HG03066 (cell line): Measurements from ENCODE around the gene CIROP.

Source experiments
- ATAC-seq: cut with Tn5 transposase; IDR thresholded peaks from one replicate; pipeline ENCODE4 v1.9.1; 2021; ENCODE audit warnings: low read depth; ENCODE audit not compliant: unreplicated experiment

CIROP gene

DNA sequence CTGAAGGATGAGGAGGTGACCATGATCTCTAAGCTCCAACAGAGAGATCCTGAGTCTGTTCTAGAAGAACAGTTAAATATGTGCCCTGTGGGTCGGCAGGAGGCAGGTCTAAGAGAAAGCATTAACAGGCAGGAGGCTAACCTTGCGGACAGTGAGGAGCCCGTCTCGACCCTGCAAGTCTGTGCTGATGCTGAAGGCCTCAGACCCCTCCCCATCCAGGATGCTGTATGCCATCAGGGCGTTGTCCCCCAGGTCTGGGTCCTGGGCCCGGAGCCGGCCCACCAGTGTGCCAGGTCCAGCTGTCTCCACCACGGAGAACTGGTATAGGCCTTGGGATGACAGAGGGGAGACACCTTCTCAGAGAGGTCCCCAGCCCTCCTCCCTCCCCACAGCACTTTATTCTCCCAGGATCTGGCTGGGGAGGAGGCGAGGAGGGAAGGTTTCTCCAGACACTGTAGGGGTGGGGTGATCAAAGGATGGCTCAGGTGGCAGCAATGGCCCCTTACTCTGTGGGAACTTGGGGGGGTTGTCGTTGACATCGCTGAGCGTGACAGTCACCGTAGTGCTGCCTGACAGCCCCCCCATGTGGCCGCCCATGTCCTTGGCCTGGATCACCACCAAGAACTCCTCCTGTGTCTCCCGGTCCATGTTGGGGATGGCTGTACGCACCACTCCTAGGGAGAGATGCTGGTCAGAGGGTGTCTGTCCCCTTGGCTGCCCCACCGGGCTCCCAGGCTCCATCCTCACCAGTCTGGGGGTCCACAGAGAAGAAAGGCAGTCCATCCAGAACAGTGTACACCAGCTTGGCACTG lies 50.6 kb downstream of the CIROP start:
- ATAC-seq, result no peak

- ATAC-seq, result no peak
Measured at GRCh38 chr14:23053426-23053825, 51.4 kb downstream of the CIROP start.

DNA sequence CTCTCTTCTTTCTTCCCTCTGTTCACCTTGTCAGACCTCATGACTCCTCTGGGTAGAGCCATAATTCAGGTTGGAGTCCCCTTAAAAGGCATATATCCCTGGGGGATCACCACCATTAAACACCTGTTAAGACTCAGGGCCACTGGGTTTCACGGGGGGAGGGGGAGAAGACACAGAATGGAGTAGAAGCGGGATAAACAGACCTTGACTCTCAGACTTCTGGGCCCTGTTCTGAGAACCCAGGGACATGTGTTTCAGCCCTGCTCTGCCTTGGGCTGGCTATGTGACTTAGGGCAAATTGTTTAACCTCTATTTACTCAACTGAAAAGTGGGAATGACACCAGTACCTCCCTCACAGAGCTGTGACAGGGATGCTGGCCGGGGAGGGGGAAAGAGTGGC lies 52.1 kb downstream of the CIROP start:
- no peak for ATAC-seq

DNA sequence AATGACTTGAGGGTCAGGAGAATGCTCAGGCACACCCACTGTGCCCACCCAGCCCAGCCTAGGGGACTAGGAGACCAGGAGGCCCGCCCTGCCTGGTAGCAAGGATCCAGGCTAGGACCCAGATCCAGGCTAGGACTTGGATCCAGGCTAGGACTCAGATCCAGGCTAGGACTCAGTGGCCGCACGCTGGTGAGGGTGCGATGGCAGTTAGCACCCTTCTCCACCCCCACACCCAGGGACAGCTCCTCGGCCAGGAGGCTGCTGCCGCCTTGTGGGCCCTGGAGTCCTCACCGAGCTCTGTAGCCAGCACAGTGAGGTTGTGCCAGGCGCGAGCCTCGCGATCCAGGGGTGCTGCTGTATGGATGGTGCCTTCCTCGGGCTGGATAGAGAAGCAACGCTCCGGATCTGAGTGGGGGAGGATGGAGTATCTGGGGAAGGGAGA lies 52.6 kb downstream of the CIROP start:
- ATAC-seq, result no peak

DNA sequence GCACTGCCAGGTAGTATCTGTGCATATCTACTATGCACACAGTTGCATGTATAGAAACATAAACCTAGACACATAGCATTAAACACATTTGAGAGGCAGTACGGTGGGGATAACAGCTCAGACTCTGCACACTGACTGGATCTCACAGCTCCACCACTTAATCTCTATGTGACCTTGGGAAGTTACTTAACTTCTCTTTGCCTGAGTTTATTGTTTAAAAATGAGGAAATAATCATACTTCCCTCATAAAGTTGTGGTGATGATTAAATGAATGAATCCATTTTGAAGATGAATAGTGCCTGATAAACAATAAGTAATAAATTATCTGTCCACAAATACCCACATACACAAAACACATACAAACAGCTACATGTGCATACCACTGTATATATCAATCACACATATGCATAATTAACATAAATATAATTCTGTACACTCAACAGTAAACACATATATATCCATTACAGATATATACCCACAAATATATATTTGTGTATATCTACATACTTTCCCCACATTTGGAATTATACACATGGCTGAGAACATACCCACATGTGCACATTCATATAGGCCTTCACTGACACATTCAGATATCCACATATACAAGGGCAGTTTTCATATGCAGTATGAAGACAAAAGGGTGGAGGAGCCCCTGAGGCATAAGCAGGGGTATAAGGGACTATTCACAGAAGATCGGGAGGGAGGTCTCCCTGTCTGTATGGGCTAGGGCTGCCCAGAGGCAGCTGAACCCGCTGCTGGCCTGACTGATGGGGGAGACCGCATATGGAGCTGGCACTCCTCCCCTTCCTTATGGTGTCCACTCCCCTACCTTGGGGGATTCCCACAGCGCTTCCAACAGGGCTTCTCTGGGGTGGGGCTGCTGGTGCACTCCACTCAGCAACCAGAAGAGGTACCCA lies 53.4 kb downstream of the CIROP start:
- ATAC-seq, result no peak
